Measurements from ENCODE around the gene IL23A. TPM values are rescaled to one million over a fixed set of nuclear protein-coding genes. Genes with fewer than 3 reads are reported as not detected.

Gene IL23A
- total and polyA plus RNA-seq, 2 of the 13 experiments (the other 11 are each of a cell fraction or from before 2014, with no cell fraction given): 0.33 to 0.35 TPM

- TF ChIP-seq TFE3 (CRISPR knock-in tag; IDR thresholded peaks at IDR 0.05) (peak; percentile 9; the same call in 1 of the 2 replicates), ZNF460 (CRISPR knock-in tag; IDR thresholded peaks at IDR 0.05; ENCODE audit: borderline replicate concordance) (no peak), ZNF713 (CRISPR knock-in tag; IDR thresholded peaks at IDR 0.05) (no peak), NRL (CRISPR knock-in tag; IDR thresholded peaks at IDR 0.05; ENCODE audit: borderline replicate concordance) (peak; percentile 93; the same call in 1 of the 2 replicates), ATAD3A (CRISPR knock-in tag; IDR thresholded peaks at IDR 0.05) (no peak), ZFX (CRISPR knock-in tag; IDR thresholded peaks at IDR 0.05; ENCODE audit: low read depth) (peak; percentile 81), MBNL3 (CRISPR knock-in tag; conservative IDR thresholded peaks at IDR 0.05) (no peak), HHEX (CRISPR knock-in tag; IDR thresholded peaks at IDR 0.05) (no peak), ZNF224 (CRISPR knock-in tag; IDR thresholded peaks at IDR 0.05) (no peak), ZGPAT (CRISPR knock-in tag; IDR thresholded peaks at IDR 0.05) (peak; percentile 47; the same call in 1 of the 2 replicates), ZNF367 (CRISPR knock-in tag; IDR thresholded peaks at IDR 0.05; ENCODE audit: borderline replicate concordance) (no peak), ZNF232 (CRISPR knock-in tag; IDR thresholded peaks at IDR 0.05; ENCODE audit: borderline replicate concordance) (no peak), ZFY (CRISPR knock-in tag; IDR thresholded peaks at IDR 0.05) (peak; percentile 75), ZUFSP (CRISPR knock-in tag; IDR thresholded peaks at IDR 0.05; ENCODE audit: borderline replicate concordance) (no peak), MAZ (IDR thresholded peaks at IDR 0.05; ENCODE audit: borderline replicate concordance, low read depth, low read length) (peak; percentile 43; the same call in 1 of the 2 replicates), MAZ (CRISPR knock-in tag; IDR thresholded peaks at IDR 0.05; ENCODE audit: low read depth) (peak; percentile 72), XRCC5 (optimal IDR thresholded peaks at IDR 0.05; ENCODE audit: low read length) (no peak), ZNF101 (CRISPR knock-in tag; IDR thresholded peaks at IDR 0.05; ENCODE audit: borderline replicate concordance, low read depth) (no peak), DBP (CRISPR knock-in tag; IDR thresholded peaks at IDR 0.05; ENCODE audit: not compliant biosample characterization) (no peak), SP1 (IDR thresholded peaks at IDR 0.05) (no peak), SP1 (CRISPR knock-in tag; IDR thresholded peaks at IDR 0.05) (peak; percentile 59), ZNF549 (CRISPR knock-in tag; IDR thresholded peaks at IDR 0.05) (no peak), ADNP (CRISPR knock-in tag; IDR thresholded peaks at IDR 0.05) (no peak), MAFF (IDR thresholded peaks at IDR 0.05; ENCODE audit: low read depth, low read length) (no peak), HMGA1 (CRISPR knock-in tag; conservative IDR thresholded peaks at IDR 0.05) (no peak), SIX1 (CRISPR knock-in tag; IDR thresholded peaks at IDR 0.05; ENCODE audit: borderline replicate concordance) (no peak), KLF13 (CRISPR knock-in tag; IDR thresholded peaks at IDR 0.05) (no peak)
These were observed 38.6 kb upstream of the IL23A start, which contains the start of gene CS (continued) for GRCh38 chr12:56299853-56300643.

All from HepG2 (cell line).